GM12892 (cell line): Measurements from ENCODE around the gene C6orf52.

Experiments
- POLR2A ChIP-seq: IDR thresholded peaks from 2 replicates; pipeline ENCODE4 v1.6.1; 2011; ENCODE audit warnings: low read depth, low read length, control low read depth
- POLR2AphosphoS5 ChIP-seq: IDR thresholded peaks from 2 replicates; pipeline ENCODE4 v1.6.1; 2011; ENCODE audit warnings: low read depth, low read length, control low read depth
- TAF1 ChIP-seq: IDR thresholded peaks from 2 replicates; pipeline ENCODE4 v1.6.1; 2011; ENCODE audit warnings: low read depth, mild to moderate bottlenecking, control low read depth, low read length, borderline replicate concordance

GRCh38 chr6:10686901-10687300, 7.5 kb downstream of the C6orf52 start:
- TF ChIP-seq POLR2A (no peak), POLR2AphosphoS5 (no peak), TAF1 (no peak)
